Panc1 (cell line): ENCODE results near the gene SGF29.

Experiments
- POLR2AphosphoS5 ChIP-seq: IDR thresholded peaks from 2 replicates; pipeline ENCODE4 v1.6.1; 2012; ENCODE audit warnings: mild to moderate bottlenecking, low read depth, low read length, moderate library complexity
- SIN3A ChIP-seq: IDR thresholded peaks from 2 replicates; pipeline ENCODE4 v1.6.1; 2012; ENCODE audit warnings: low read depth, mild to moderate bottlenecking, low read length, moderate library complexity, borderline replicate concordance; ENCODE audit not compliant: insufficient read depth
- TCF7L2 ChIP-seq: IDR thresholded peaks from 2 replicates; pipeline ENCODE4 v1.6.1; 2011; ENCODE audit warnings: mild to moderate bottlenecking, low read depth, low read length, inconsistent platforms
- TF ChIP-seq, protein P1 (sequence below): fragments of 450-650 bp; IDR thresholded peaks from 2 replicates; pipeline ENCODE4 v1.5.1; 2017; ENCODE audit warnings: mild to moderate bottlenecking
- TF ChIP-seq, protein P2 (sequence below), 2 experiments: IDR thresholded peaks; 2 replicates each; pipeline ENCODE4 v1.6.1; 2011 to 2012; ENCODE audit warnings: low read depth in 2 of 2, control low read depth in 1 of 2, low read length in 1 of 2, mild to moderate bottlenecking in 1 of 2, moderate library complexity in 1 of 2; ENCODE audit not compliant: insufficient read depth in 1 of 2

DNA sequence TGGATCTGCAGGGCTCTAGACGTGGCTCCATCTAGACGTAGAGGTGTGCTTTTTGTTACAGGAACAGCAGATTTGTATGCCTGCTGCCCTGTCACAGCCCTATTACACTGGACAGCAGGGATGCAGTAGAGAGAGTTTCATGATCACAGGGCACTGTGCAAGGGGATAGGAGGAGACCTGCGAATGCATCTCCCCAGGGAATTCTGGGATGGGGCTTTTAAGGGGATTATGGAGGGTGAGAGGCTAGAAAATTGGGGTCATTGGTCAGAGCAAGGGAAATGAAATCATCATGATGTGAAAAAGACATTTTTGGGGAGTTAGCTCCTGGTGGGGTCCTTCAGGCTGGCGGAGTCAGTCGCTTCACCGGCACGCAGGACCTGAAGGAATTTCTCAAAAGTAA is 11.1 kb upstream of the SGF29 start:
- TF ChIP-seq, protein P1, sequence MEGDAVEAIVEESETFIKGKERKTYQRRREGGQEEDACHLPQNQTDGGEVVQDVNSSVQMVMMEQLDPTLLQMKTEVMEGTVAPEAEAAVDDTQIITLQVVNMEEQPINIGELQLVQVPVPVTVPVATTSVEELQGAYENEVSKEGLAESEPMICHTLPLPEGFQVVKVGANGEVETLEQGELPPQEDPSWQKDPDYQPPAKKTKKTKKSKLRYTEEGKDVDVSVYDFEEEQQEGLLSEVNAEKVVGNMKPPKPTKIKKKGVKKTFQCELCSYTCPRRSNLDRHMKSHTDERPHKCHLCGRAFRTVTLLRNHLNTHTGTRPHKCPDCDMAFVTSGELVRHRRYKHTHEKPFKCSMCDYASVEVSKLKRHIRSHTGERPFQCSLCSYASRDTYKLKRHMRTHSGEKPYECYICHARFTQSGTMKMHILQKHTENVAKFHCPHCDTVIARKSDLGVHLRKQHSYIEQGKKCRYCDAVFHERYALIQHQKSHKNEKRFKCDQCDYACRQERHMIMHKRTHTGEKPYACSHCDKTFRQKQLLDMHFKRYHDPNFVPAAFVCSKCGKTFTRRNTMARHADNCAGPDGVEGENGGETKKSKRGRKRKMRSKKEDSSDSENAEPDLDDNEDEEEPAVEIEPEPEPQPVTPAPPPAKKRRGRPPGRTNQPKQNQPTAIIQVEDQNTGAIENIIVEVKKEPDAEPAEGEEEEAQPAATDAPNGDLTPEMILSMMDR = no peak
- TF ChIP-seq TCF7L2 = no peak
- no peak for TF ChIP-seq POLR2AphosphoS5
- no peak for TF ChIP-seq SIN3A
- TF ChIP-seq, protein P2, sequence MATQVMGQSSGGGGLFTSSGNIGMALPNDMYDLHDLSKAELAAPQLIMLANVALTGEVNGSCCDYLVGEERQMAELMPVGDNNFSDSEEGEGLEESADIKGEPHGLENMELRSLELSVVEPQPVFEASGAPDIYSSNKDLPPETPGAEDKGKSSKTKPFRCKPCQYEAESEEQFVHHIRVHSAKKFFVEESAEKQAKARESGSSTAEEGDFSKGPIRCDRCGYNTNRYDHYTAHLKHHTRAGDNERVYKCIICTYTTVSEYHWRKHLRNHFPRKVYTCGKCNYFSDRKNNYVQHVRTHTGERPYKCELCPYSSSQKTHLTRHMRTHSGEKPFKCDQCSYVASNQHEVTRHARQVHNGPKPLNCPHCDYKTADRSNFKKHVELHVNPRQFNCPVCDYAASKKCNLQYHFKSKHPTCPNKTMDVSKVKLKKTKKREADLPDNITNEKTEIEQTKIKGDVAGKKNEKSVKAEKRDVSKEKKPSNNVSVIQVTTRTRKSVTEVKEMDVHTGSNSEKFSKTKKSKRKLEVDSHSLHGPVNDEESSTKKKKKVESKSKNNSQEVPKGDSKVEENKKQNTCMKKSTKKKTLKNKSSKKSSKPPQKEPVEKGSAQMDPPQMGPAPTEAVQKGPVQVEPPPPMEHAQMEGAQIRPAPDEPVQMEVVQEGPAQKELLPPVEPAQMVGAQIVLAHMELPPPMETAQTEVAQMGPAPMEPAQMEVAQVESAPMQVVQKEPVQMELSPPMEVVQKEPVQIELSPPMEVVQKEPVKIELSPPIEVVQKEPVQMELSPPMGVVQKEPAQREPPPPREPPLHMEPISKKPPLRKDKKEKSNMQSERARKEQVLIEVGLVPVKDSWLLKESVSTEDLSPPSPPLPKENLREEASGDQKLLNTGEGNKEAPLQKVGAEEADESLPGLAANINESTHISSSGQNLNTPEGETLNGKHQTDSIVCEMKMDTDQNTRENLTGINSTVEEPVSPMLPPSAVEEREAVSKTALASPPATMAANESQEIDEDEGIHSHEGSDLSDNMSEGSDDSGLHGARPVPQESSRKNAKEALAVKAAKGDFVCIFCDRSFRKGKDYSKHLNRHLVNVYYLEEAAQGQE (IDR thresholded peaks at IDR 0.05; ENCODE audit: insufficient read depth in 1 of 2, low read depth in 2 of 2, low read length in 1 of 2) = no peak
